Right atrium auricular region (tissue), 2 donors: Measurements from ENCODE around the gene CXCR5. TPM values are rescaled to one million over a fixed set of nuclear protein-coding genes. Genes with fewer than 3 reads are reported as not detected.

Experiments
- DNase-seq: peaks from one replicate; pipeline ENCODE4 v3.0.0-alpha.2; 2019; ENCODE audit warnings: low spot score
- H3K27ac ChIP-seq, 2 donors: fragments of 200-600 bp; sonication (generic); 1 replicate in 1 of 2; 2 replicates in 1 of 2; pipeline ENCODE4 v1.5.1; 2016 to 2019
- H3K27me3 ChIP-seq, 2 donors: fragments of 200-600 bp; sonication (generic); one replicate each; pipeline versions ENCODE4 v1.5.1 to v1.6.0; 2017 to 2019
- H3K36me3 ChIP-seq: fragments of 200-600 bp; sonication (generic); one replicate; pipeline ENCODE4 v1.5.1; 2016
- H3K4me1 ChIP-seq, 2 donors: fragments of 200-600 bp; sonication (generic); one replicate each; pipeline versions ENCODE4 v1.5.1 to v1.6.0; 2017 to 2019
- H3K4me3 ChIP-seq, 2 donors: fragments of 200-600 bp; sonication (generic); 1 replicate in 1 of 2; 2 replicates in 1 of 2; pipeline ENCODE4 v1.5.1; 2017 to 2019; ENCODE audit warnings: mild to moderate bottlenecking in 1 of 2, moderate library complexity in 1 of 2
- H3K9me3 ChIP-seq, 2 donors: fragments of 200-600 bp; sonication (generic); one replicate each; pipeline ENCODE4 v1.5.1; 2019
- total RNA-seq, 2 donors: library from RNA; depleted of rRNA; stranded (reverse); fragments of >200 nt; gene quantifications; one replicate each; pipeline ENCODE4 v1.1.0, GENCODE V29; 2016
- TF ChIP-seq, protein P1 (sequence below), 2 donors: fragments of 200-600 bp; sonication (generic); IDR thresholded peaks; one replicate each; pipeline ENCODE4 v1.5.1; 2019; ENCODE audit warnings: antibody characterized with exemption in 2 of 2

The CXCR5 gene
- total RNA-seq, 2 donors from 2014 or later, result 0.16 TPM; not detected in 1

DNA sequence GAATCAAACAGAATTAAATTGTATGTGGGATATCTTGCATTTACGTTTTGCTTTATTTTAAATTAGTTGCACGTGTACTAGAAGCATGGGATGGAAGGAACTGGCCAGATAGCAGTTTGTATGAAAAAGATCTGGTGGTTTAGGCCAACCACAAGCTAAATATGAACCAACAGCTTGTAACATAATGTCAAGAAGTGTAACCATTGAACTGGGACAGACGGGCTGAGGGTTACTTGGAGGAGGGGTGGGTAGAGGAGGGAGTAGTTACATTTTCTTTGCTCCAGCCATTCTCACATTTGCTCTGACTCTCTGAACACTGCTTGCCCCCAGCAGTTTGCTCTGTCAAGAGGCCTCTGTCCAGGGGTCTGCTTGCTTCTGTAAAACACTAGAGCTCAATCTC is 31.7 kb upstream of the CXCR5 start:
- DNase-seq, result no peak
- Histone ChIP-seq H3K4me1 (no peaks in the 10 kb centered on the region), H3K27ac (no peak overlapping the region), H3K9me3 (no peaks in the 10 kb centered on the region), H3K27me3 (no peaks in the 10 kb centered on the region), H3K36me3 (no peaks in the 10 kb centered on the region), H3K4me3 (no peak overlapping the region)
- TF ChIP-seq, protein P1, sequence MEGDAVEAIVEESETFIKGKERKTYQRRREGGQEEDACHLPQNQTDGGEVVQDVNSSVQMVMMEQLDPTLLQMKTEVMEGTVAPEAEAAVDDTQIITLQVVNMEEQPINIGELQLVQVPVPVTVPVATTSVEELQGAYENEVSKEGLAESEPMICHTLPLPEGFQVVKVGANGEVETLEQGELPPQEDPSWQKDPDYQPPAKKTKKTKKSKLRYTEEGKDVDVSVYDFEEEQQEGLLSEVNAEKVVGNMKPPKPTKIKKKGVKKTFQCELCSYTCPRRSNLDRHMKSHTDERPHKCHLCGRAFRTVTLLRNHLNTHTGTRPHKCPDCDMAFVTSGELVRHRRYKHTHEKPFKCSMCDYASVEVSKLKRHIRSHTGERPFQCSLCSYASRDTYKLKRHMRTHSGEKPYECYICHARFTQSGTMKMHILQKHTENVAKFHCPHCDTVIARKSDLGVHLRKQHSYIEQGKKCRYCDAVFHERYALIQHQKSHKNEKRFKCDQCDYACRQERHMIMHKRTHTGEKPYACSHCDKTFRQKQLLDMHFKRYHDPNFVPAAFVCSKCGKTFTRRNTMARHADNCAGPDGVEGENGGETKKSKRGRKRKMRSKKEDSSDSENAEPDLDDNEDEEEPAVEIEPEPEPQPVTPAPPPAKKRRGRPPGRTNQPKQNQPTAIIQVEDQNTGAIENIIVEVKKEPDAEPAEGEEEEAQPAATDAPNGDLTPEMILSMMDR (IDR thresholded peaks at IDR 0.05), result no peak

DNA sequence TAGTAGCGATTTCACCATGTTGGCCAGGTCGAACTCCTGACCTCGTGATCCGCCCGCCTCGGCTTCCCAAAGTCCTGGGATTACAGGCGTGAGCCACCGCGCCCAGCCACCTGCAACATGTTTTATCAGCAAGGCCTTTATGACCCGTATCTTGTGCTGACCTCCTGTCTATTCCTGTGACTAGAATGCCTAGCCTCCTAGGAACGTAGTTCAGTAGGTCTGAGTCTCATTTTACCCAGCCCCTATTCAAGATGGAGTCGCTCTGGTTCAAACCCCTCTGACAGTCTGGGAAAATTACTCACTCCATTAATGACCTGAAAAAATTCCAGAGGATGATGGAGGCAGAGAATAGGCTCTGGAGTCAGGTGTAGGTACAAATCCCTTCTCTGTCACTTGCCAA is 30.0 kb upstream of the CXCR5 start:
- H3K4me1 ChIP-seq, result no peaks in the 10 kb centered on the region

DNA sequence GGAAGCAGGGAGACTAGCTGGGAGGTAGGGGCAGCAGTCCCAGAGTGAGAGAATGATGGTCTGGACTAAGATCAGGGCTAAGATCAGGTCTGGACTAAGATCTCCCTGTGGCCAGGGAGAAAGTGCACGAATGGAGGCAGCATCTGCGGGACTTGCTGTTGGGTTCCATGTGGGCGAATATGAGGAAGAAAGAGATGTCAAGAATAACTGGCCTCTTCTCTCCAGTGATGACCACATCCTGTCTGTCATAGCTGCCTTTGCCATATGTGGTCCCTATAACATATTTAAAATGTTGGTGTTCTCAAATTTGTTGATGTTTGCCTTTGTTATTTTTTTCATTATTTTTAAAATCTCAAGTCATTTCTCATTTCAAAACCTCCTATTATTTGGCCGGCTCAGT is 27.4 kb upstream of the CXCR5 start:
- TF ChIP-seq, protein P1 (IDR thresholded peaks at IDR 0.05), result no peak
- no peak for DNase-seq
- Histone ChIP-seq H3K36me3 (no peaks in the 10 kb centered on the region), H3K27ac (no peak overlapping the region), H3K9me3 (no peaks in the 10 kb centered on the region), H3K4me1 (no peaks in the 10 kb centered on the region), H3K27me3 (no peaks in the 10 kb centered on the region), H3K4me3 (no peak overlapping the region)

More for the DNA sequence above, 30.0 kb upstream of the CXCR5 start:
- TF ChIP-seq, protein P1 (IDR thresholded peaks at IDR 0.05), result no peak
- no peak for DNase-seq
- H3K4me3 ChIP-seq, result no peak overlapping the region
- H3K27ac ChIP-seq, result no peak overlapping the region
- no peaks in the 10 kb centered on the region for H3K9me3 ChIP-seq
- H3K27me3 ChIP-seq, result no peaks in the 10 kb centered on the region
- H3K36me3 ChIP-seq, result no peaks in the 10 kb centered on the region

DNA sequence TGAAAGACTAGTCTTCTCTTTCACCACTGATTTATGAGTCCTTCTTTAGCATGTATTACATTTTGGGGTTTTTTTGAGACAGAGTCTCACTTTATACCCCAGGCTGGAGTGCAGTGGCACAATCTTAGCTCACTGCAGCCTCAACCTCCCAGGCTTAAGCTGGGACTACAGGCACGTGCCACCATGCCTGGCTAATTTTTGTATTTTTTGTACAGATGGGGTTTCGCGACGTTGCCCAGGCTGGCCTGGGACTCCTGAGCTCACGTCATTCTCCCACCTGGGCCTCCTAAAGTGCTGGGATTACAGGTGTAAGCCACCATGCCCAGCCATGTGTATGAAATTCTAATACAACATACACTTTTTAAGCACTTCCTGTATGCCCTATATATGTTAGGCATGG is 26.3 kb upstream of the CXCR5 start:
- DNase-seq, result no peak
- TF ChIP-seq, protein P1 (IDR thresholded peaks at IDR 0.05), result no peak
- no peaks in the 10 kb centered on the region for H3K9me3 ChIP-seq
- no peak overlapping the region for H3K4me3 ChIP-seq
- no peaks in the 10 kb centered on the region for H3K36me3 ChIP-seq
- no peak overlapping the region for H3K27ac ChIP-seq
- H3K27me3 ChIP-seq, result no peaks in the 10 kb centered on the region
- H3K4me1 ChIP-seq, result no peaks in the 10 kb centered on the region

DNA sequence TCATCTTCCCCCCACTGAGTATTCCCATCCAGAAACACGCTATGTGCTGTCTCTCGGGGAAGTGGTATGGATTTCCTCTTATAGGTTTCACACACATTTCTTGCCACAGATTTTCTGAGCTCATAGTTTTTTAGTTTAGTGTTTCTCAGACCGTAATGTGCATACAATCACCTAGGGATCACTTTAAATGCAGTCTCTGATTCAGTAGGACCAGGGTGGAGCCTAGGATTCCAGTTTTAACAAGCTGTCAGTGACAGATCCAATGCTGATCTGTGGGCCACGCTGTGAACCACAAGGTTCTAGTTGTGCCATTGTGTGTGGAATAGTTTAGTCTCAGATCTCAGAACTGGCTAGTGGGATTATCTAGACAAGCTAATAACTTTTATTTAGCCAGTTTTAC is 23.7 kb upstream of the CXCR5 start:
- H3K4me1 ChIP-seq, result no peaks in the 10 kb centered on the region
- TF ChIP-seq, protein P1 (IDR thresholded peaks at IDR 0.05), result no peak
- H3K4me3 ChIP-seq, result no peak overlapping the region

DNA sequence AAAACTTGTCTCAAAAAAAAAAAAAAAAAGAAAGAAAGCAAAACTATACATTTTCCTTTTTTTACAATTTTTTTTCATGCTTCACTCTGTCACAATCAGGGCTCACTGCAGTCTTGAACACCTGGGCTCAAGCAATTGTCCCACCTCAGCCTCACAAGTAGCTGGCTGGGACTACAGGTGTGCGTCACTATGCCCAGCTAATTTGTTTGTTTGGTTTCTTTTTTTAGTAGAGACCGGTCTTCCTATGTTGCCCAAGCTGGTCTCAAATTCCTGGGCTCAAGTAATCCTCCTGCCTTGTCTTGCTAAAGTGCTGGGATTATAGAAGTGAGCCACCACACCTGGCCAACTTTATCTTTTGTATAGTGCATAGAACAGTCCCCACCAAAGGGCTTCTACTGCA is 15.0 kb upstream of the CXCR5 start:
- Histone ChIP-seq H3K9me3 (no peaks in the 10 kb centered on the region), H3K4me1 (peaks cover 0 to 16% of the 10 kb centered on the region in 2 donors), H3K27ac (no peak overlapping the region), H3K27me3 (no peaks in the 10 kb centered on the region), H3K36me3 (no peaks in the 10 kb centered on the region), H3K4me3 (no peak overlapping the region)
- no peak for DNase-seq
- TF ChIP-seq, protein P1 (IDR thresholded peaks at IDR 0.05), result no peak

More for the DNA sequence above, 23.7 kb upstream of the CXCR5 start:
- no peaks in the 10 kb centered on the region for H3K9me3 ChIP-seq
- no peak for DNase-seq
- H3K36me3 ChIP-seq, result no peaks in the 10 kb centered on the region
- no peak overlapping the region for H3K27ac ChIP-seq
- no peaks in the 10 kb centered on the region for H3K27me3 ChIP-seq
